ENCODE measurements around the gene LRRC4C. TPM values are rescaled to one million over a fixed set of nuclear protein-coding genes. Genes with fewer than 3 reads are reported as not detected.

The LRRC4C gene
- total RNA-seq, 6 experiments from 2014 or later, result not detected

DNA sequence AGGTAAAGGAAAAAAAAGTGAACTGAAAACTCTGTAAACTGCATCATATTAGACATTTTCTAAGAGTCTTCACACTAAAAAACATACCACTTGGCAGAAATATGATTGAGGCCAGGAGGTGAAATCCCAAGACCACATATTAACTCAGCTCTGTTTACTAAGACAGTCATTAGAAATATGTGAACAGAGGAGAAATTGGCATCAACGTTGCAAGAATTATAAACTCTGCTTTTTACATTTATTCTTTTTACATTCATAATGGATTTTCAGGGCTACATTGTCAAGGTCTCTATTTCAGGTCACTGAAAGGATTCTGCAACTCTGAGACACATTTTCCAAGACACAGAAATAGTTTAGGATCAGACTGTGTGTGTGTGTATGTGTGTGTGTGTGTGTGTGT is 1364.0 kb downstream of the LRRC4C start:
- H3K9me3 Mint-ChIP-seq, result peaks cover 20% of the 10 kb centered on the region
- no peaks in the 10 kb centered on the region for H3K27me3 Mint-ChIP-seq (ENCODE audit: insufficient read depth)
- no peaks in the 10 kb centered on the region for H3K36me3 Mint-ChIP-seq (ENCODE audit: low read depth)
- H3K27ac Mint-ChIP-seq, result no peak overlapping the region
- DNase-seq, result no peak
- TF ChIP-seq, protein P1, sequence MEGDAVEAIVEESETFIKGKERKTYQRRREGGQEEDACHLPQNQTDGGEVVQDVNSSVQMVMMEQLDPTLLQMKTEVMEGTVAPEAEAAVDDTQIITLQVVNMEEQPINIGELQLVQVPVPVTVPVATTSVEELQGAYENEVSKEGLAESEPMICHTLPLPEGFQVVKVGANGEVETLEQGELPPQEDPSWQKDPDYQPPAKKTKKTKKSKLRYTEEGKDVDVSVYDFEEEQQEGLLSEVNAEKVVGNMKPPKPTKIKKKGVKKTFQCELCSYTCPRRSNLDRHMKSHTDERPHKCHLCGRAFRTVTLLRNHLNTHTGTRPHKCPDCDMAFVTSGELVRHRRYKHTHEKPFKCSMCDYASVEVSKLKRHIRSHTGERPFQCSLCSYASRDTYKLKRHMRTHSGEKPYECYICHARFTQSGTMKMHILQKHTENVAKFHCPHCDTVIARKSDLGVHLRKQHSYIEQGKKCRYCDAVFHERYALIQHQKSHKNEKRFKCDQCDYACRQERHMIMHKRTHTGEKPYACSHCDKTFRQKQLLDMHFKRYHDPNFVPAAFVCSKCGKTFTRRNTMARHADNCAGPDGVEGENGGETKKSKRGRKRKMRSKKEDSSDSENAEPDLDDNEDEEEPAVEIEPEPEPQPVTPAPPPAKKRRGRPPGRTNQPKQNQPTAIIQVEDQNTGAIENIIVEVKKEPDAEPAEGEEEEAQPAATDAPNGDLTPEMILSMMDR (IDR thresholded peaks at IDR 0.05), result no peak
- no peak overlapping the region for H3K4me3 Mint-ChIP-seq
- H3K4me1 Mint-ChIP-seq (ENCODE audit: low read depth), result no peaks in the 10 kb centered on the region

DNA sequence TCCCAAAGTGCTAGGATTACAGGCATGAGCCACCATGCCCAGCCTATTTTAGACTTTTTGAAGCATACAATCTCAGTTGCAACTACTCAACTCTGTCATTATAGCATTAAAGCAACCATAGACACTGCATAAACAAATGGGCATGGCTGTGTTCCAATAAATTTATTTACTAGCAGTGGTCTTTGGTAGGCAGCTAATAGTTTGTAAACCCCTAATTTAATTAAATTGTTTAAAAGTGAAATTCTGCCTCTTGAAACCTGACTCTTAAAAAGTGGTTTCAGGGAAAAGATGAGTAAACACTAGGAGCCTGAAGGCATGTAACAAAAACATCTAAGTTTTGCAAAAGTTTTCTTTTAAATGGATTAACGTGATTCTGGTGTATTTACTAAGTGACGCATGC is 1364.5 kb downstream of the LRRC4C start:
- no peaks in the 10 kb centered on the region for H3K27me3 Mint-ChIP-seq (ENCODE audit: insufficient read depth)
- DNase-seq, result no peak
- no peak overlapping the region for H3K4me3 Mint-ChIP-seq
- no peaks in the 10 kb centered on the region for H3K36me3 Mint-ChIP-seq (ENCODE audit: low read depth)
- peaks cover 20% of the 10 kb centered on the region for H3K9me3 Mint-ChIP-seq
- H3K27ac Mint-ChIP-seq, result no peak overlapping the region
- H3K4me1 Mint-ChIP-seq (ENCODE audit: low read depth), result no peaks in the 10 kb centered on the region
- TF ChIP-seq, protein P1 (IDR thresholded peaks at IDR 0.05), result no peak

DNA sequence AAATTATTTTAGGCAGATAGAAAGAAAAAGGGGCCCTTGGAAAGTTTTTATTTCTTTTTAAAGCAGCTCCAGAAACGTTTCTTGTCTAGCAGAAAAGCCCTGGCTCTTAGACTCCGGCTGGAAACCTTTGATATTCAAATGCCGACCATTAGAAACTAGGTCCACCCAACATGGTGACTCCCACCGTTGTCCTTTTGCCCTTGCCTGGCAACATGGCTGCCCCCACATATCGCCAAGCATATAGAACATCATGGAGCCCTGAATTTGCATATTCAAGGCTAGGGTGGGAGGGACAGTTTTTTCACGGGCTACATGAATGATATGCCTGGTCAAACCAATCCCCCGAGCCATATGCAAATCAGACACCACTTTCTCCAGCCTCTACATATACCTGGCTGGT is 1379.0 kb downstream of the LRRC4C start:
- Mint-ChIP-seq H3K4me1 (ENCODE audit: low read depth) (no peaks in the 10 kb centered on the region), H3K27me3 (ENCODE audit: insufficient read depth) (no peaks in the 10 kb centered on the region; the same call in 1 of the 2 replicates), H3K27ac (no peak overlapping the region), H3K36me3 (ENCODE audit: low read depth) (no peaks in the 10 kb centered on the region), H3K9me3 (peaks cover 35% of the 10 kb centered on the region), H3K4me3 (no peak overlapping the region)
- TF ChIP-seq, protein P1 (IDR thresholded peaks at IDR 0.05), result no peak
- no peak for DNase-seq
